ENCODE results near the gene SAMD3.
"Not testable (repeated sequence)": the region's sequence is repeated elsewhere in the genome, so short reads cannot be mapped to it uniquely, and the experiment has no call there.

DNA sequence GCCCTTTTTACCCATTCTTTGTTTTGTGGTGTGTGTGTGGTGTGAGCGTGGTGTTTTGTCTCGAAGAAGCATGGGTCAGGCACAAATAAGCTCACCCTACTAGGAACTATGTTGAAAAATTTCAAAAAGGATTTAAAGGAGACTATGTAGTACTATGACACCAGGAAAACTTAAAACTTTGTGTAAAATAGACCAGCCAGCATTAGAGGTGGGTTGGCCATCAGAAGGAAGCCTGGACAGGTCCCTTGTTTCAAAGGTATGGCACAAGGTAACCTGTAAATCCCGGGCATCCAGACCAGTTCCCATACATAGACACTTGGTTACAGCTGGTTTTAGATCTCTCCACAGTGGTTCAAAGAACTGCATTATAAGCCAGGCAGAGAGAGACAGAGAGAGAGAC is 38.8 kb upstream of the SAMD3 start:
- TF ChIP-seq, protein P1, sequence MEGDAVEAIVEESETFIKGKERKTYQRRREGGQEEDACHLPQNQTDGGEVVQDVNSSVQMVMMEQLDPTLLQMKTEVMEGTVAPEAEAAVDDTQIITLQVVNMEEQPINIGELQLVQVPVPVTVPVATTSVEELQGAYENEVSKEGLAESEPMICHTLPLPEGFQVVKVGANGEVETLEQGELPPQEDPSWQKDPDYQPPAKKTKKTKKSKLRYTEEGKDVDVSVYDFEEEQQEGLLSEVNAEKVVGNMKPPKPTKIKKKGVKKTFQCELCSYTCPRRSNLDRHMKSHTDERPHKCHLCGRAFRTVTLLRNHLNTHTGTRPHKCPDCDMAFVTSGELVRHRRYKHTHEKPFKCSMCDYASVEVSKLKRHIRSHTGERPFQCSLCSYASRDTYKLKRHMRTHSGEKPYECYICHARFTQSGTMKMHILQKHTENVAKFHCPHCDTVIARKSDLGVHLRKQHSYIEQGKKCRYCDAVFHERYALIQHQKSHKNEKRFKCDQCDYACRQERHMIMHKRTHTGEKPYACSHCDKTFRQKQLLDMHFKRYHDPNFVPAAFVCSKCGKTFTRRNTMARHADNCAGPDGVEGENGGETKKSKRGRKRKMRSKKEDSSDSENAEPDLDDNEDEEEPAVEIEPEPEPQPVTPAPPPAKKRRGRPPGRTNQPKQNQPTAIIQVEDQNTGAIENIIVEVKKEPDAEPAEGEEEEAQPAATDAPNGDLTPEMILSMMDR (IDR thresholded peaks at IDR 0.05; ENCODE audit: borderline replicate concordance, extremely low read depth, low read length, poor library complexity, severe bottlenecking) = not testable (repeated sequence)
- not testable (repeated sequence) for TF ChIP-seq EZH2 (IDR thresholded peaks at IDR 0.05; ENCODE audit: borderline replicate concordance, low read depth, low read length, severe bottlenecking)

All from DND-41 (cell line).